Gastroesophageal sphincter (tissue), 4 donors: Measurements from ENCODE around the gene CCM2L. TPM values are rescaled to one million over a fixed set of nuclear protein-coding genes. Genes with fewer than 3 reads are reported as not detected.

Experiments
- ATAC-seq: fragments of 150-250 bp; one replicate; pipeline ENCODE4 v1.9.1; 2016; ENCODE audit warnings: mild to moderate bottlenecking, moderate library complexity
- H3K27ac ChIP-seq, 4 donors: fragments of 200-600 bp; sonication (generic) in 3 of 4; 1 replicate in 3 of 4; 2 replicates in 1 of 4; pipeline ENCODE4 v1.5.1; 2016 to 2019
- H3K27me3 ChIP-seq: fragments of 200-600 bp; sonication (generic); one replicate; pipeline ENCODE4 v1.5.1; 2019
- H3K36me3 ChIP-seq, 2 donors: fragments of 200-600 bp; sonication (generic); one replicate each; pipeline ENCODE4 v1.5.1; 2019; ENCODE audit warnings: control low read depth in 1 of 2
- H3K4me1 ChIP-seq, 3 donors: fragments of 200-600 bp; sonication (generic); 1 replicate in 2 of 3; 2 replicates in 1 of 3; pipeline ENCODE4 v1.5.1; 2016 to 2019; ENCODE audit warnings: control low read depth in 2 of 3
- H3K4me3 ChIP-seq, 2 donors: fragments of 200-600 bp; sonication (generic); one replicate each; pipeline ENCODE4 v1.5.1; 2019; ENCODE audit warnings: mild to moderate bottlenecking in 1 of 2, moderate library complexity in 1 of 2
- H3K9me3 ChIP-seq, 3 donors: fragments of 200-600 bp; sonication (generic); one replicate each; pipeline ENCODE4 v1.5.1; 2017 to 2019; ENCODE audit warnings: control low read depth in 2 of 3
- CTCF ChIP-seq, 4 experiments: fragments of 200-600 bp in 2 of 4; fragments of 450-650 bp in 2 of 4; sonication (generic) in 1 of 4; IDR thresholded peaks; one replicate each; pipeline ENCODE4 v1.5.1; 2017 to 2019; ENCODE audit warnings: antibody characterized with exemption in 4 of 4, mild to moderate bottlenecking in 2 of 4, moderate library complexity in 2 of 4
- EP300 ChIP-seq: sonication (generic); formaldehyde crosslinking; IDR thresholded peaks from one replicate; pipeline ENCODE4 v1.6.1; 2017; ENCODE audit warnings: antibody characterized with exemption, mild to moderate bottlenecking
- POLR2A ChIP-seq, 2 donors: fragments of 450-650 bp; IDR thresholded peaks; one replicate each; pipeline ENCODE4 v1.6.1; 2017; ENCODE audit warnings: antibody characterized with exemption in 2 of 2, mild to moderate bottlenecking in 2 of 2, moderate library complexity in 1 of 2
- POLR2AphosphoS5 ChIP-seq: sonication (generic); formaldehyde crosslinking; IDR thresholded peaks from one replicate; pipeline ENCODE4 v1.6.1; 2017; ENCODE audit warnings: antibody characterized with exemption
- WGBS, 2 donors: methylation state at CpG; one replicate each; pipeline ENCODE4 v1.1.5; 2018; ENCODE audit warnings: low coverage in 1 of 2; 5-methylcytosine and 5-hydroxymethylcytosine counted together
- total RNA-seq, 4 donors: library from RNA; depleted of rRNA; stranded (reverse); fragments of >200 nt; gene quantifications; one replicate each; pipeline ENCODE4 v1.1.0, GENCODE V29; 2016

Gene CCM2L
- total RNA-seq, 4 donors from 2014 or later = 3.0 to 9.3 (median 5.6) TPM

- no peaks in the 10 kb centered on the region for H3K36me3 ChIP-seq
- 4 to 20% methylated on average over 2 to 6 of the region's 6 CpGs for WGBS, 2 donors
- ATAC-seq = no peak
Observed at GRCh38 chr20:31984981-31985471, 25.2 kb upstream of the CCM2L start.

GRCh38 chr20:31987744-31988143, 22.5 kb upstream of the CCM2L start:
- Histone ChIP-seq H3K36me3 (no peaks in the 10 kb centered on the region), H3K4me3 (no peak overlapping the region), H3K9me3 (no peaks in the 10 kb centered on the region), H3K27me3 (peaks cover 6% of the 10 kb centered on the region), H3K27ac (no peak overlapping the region), H3K4me1 (no peaks in the 10 kb centered on the region)
- ATAC-seq = no peak
- 30 to 86% methylated on average over 1 of the region's 1 CpG for WGBS, 2 donors
- TF ChIP-seq EP300 = no peak
- TF ChIP-seq POLR2AphosphoS5 = no peak
- no peak for TF ChIP-seq POLR2A (IDR thresholded peaks at IDR 0.05)
- TF ChIP-seq CTCF (IDR thresholded peaks at IDR 0.05) = no peak

More at GRCh38 chr20:31984981-31985471, 25.2 kb upstream of the CCM2L start:
- no peaks in the 10 kb centered on the region for H3K9me3 ChIP-seq
- peaks cover 29% of the 10 kb centered on the region for H3K27me3 ChIP-seq
- no peak overlapping the region for H3K4me3 ChIP-seq
- no peaks in the 10 kb centered on the region for H3K4me1 ChIP-seq
- no peak overlapping the region for H3K27ac ChIP-seq
- TF ChIP-seq POLR2A (IDR thresholded peaks at IDR 0.05) (no peak), POLR2AphosphoS5 (no peak), EP300 (no peak)

- no peak overlapping the region for H3K27ac ChIP-seq
- no peaks in the 10 kb centered on the region for H3K4me1 ChIP-seq
- WGBS, 2 donors = 52 to 69% methylated on average over 2 to 5 of the region's 5 CpGs
- no peak for ATAC-seq
- H3K36me3 ChIP-seq = no peaks in the 10 kb centered on the region
- H3K27me3 ChIP-seq = peaks cover 5% of the 10 kb centered on the region
- TF ChIP-seq CTCF (IDR thresholded peaks at IDR 0.05) (no peak), EP300 (no peak), POLR2A (IDR thresholded peaks at IDR 0.05) (no peak), POLR2AphosphoS5 (no peak)
- no peaks in the 10 kb centered on the region for H3K9me3 ChIP-seq
- H3K4me3 ChIP-seq = no peak overlapping the region
Observed at GRCh38 chr20:31988430-31989015, 21.7 kb upstream of the CCM2L start.

- no peak for TF ChIP-seq POLR2AphosphoS5
- TF ChIP-seq CTCF (IDR thresholded peaks at IDR 0.05) = no peak
- no peak for TF ChIP-seq EP300
- no peak for TF ChIP-seq POLR2A (IDR thresholded peaks at IDR 0.05)
- Histone ChIP-seq H3K36me3 (no peaks in the 10 kb centered on the region), H3K27me3 (peaks cover 6% of the 10 kb centered on the region), H3K4me1 (no peaks in the 10 kb centered on the region), H3K27ac (no peak overlapping the region), H3K9me3 (no peaks in the 10 kb centered on the region), H3K4me3 (no peak overlapping the region)
- no peak for ATAC-seq
- 37 to 58% methylated on average over 1 to 6 of the region's 8 CpGs for WGBS, 2 donors
Observed at GRCh38 chr20:31989030-31989645, 21.1 kb upstream of the CCM2L start.

- no peaks in the 10 kb centered on the region for H3K36me3 ChIP-seq
- no peak for ATAC-seq
- no peak overlapping the region for H3K27ac ChIP-seq
- H3K27me3 ChIP-seq = peaks cover 22% of the 10 kb centered on the region
- no peak for TF ChIP-seq CTCF (IDR thresholded peaks at IDR 0.05)
- TF ChIP-seq EP300 = no peak
- TF ChIP-seq POLR2AphosphoS5 = no peak
- TF ChIP-seq POLR2A (IDR thresholded peaks at IDR 0.05) = no peak
- peaks cover 0 to 6% (median 0%) of the 10 kb centered on the region in 3 donors for H3K4me1 ChIP-seq
- H3K9me3 ChIP-seq = no peaks in the 10 kb centered on the region
- WGBS, 2 donors = 36 to 45% methylated on average over 3 to 5 of the region's 6 CpGs
- no peak overlapping the region for H3K4me3 ChIP-seq
Observed at GRCh38 chr20:31990641-31991338, 19.4 kb upstream of the CCM2L start.
